Panc1 (cell line): ENCODE results near the gene COL11A2. TPM values are rescaled to one million over a fixed set of nuclear protein-coding genes. Genes with fewer than 3 reads are reported as not detected.

Experiments used
- ATAC-seq: fragments of 200-7000 bp; cut with Tn5 transposase; 2 replicates; pipeline ENCODE4 v1.9.1; 2020; ENCODE audit warnings: mild to moderate bottlenecking, moderate library complexity
- BruUV-seq: library from RNA; stranded (reverse); fragments of 400-500 nt; replicated peaks from 2 replicates; lab custom pipeline; 2021; lab: Mats Ljungman, UMichigan
- CTCF ChIA-PET: fragments of 300-600 bp; sonication (Branson Sonifier 250); formaldehyde crosslinking; loops from one replicate; lab custom pipeline; 2022; ENCODE audit warnings: antibody characterized with exemption; lab: Charles Lee
- POLR2A ChIA-PET: fragments of 300-600 bp; sonication (Branson Sonifier 250); formaldehyde crosslinking; loops from one replicate; lab custom pipeline; 2022; ENCODE audit warnings: antibody characterized with exemption; lab: Charles Lee
- DNase-seq: peaks from one replicate; pipeline ENCODE4 v3.0.0-alpha.2; 2010; ENCODE audit warnings: low read depth, low spot score
- H3K27ac ChIP-seq: 2 replicates; pipeline ENCODE4 v1.5.1; 2011; ENCODE audit warnings: mild to moderate bottlenecking, low read length, inconsistent platforms
- H3K27me3 ChIP-seq: fragments of 200-500 bp; sonication (Bioruptor generic); 2 replicates; pipeline ENCODE4 v1.6.0; 2014; ENCODE audit warnings: low read length, inconsistent platforms; ENCODE audit not compliant: control insufficient read depth, insufficient read depth
- H3K36me3 ChIP-seq: fragments of 200-500 bp; sonication (Bioruptor generic); 2 replicates; pipeline ENCODE4 v1.5.1; 2014; ENCODE audit warnings: inconsistent platforms, mild to moderate bottlenecking, low read length, moderate library complexity; ENCODE audit not compliant: control insufficient read depth, insufficient read depth
- H3K4me1 ChIP-seq: 2 replicates; pipeline ENCODE4 v1.5.1; 2011; ENCODE audit warnings: inconsistent platforms, mild to moderate bottlenecking, low read length, moderate library complexity; ENCODE audit not compliant: control insufficient read depth, insufficient read depth
- H3K4me3 ChIP-seq, 2 experiments: 2 replicates each; pipeline ENCODE4 v1.5.1; 2011 to 2012; ENCODE audit warnings: low read depth in 2 of 2, low read length in 2 of 2, mild to moderate bottlenecking in 2 of 2, inconsistent platforms in 1 of 2, moderate library complexity in 1 of 2
- H3K9me3 ChIP-seq: fragments of 200-500 bp; sonication (Bioruptor generic); 2 replicates; pipeline ENCODE4 v1.5.1; 2014; ENCODE audit warnings: low read depth, mild to moderate bottlenecking, inconsistent platforms, low read length, moderate library complexity; ENCODE audit not compliant: control insufficient read depth, insufficient read depth
- POLR2AphosphoS5 ChIP-seq: IDR thresholded peaks from 2 replicates; pipeline ENCODE4 v1.6.1; 2012; ENCODE audit warnings: mild to moderate bottlenecking, low read depth, low read length, moderate library complexity
- SIN3A ChIP-seq: IDR thresholded peaks from 2 replicates; pipeline ENCODE4 v1.6.1; 2012; ENCODE audit warnings: low read depth, mild to moderate bottlenecking, low read length, moderate library complexity, borderline replicate concordance; ENCODE audit not compliant: insufficient read depth
- TCF7L2 ChIP-seq: IDR thresholded peaks from 2 replicates; pipeline ENCODE4 v1.6.1; 2011; ENCODE audit warnings: mild to moderate bottlenecking, low read depth, low read length, inconsistent platforms
- in situ Hi-C: cut with HindIII; loops from 2 replicates; pipeline ENCODE4 v1.10.0; 2016; ENCODE audit warnings: low sequenced_read_pairs, low pct_unique_long_range_greater_than_20kb
- intact Hi-C: fragments of 100-400 bp; cut with micrococcal nuclease; formaldehyde crosslinking; loops from one replicate; pipeline ENCODE4 v1.10.0; 2022; ENCODE audit not compliant: unreplicated experiment
- total RNA-seq: library from RNA; stranded (reverse); gene quantifications from one replicate; pipeline ENCODE4 v1.2.1, GENCODE V29; 2021; ENCODE audit not compliant: unreplicated experiment
- TF ChIP-seq, protein P1 (sequence below): fragments of 450-650 bp; IDR thresholded peaks from 2 replicates; pipeline ENCODE4 v1.5.1; 2017; ENCODE audit warnings: mild to moderate bottlenecking

The COL11A2 gene
- total RNA-seq, 1 experiment from 2014 or later, result 0.57 TPM

DNA sequence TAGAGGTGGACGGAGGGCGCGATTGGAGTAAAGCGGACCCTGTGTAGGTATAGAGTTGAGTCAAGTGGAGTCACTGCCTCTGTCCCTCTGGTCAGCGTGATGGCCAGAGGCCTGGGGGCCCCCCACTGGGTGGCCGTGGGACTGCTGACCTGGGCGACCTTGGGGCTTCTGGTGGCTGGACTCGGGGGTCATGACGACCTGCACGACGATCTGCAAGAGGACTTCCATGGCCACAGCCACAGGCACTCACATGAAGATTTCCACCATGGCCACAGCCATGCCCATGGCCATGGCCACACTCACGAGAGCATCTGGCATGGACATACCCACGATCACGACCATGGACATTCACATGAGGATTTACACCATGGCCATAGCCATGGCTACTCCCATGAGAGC is 8.9 kb upstream of the COL11A2 start:
- ATAC-seq, result no peak
- H3K4me3 ChIP-seq, result peak overlapping the region; percentile 68 to 100
- in situ Hi-C loops, result no loop called here

DNA sequence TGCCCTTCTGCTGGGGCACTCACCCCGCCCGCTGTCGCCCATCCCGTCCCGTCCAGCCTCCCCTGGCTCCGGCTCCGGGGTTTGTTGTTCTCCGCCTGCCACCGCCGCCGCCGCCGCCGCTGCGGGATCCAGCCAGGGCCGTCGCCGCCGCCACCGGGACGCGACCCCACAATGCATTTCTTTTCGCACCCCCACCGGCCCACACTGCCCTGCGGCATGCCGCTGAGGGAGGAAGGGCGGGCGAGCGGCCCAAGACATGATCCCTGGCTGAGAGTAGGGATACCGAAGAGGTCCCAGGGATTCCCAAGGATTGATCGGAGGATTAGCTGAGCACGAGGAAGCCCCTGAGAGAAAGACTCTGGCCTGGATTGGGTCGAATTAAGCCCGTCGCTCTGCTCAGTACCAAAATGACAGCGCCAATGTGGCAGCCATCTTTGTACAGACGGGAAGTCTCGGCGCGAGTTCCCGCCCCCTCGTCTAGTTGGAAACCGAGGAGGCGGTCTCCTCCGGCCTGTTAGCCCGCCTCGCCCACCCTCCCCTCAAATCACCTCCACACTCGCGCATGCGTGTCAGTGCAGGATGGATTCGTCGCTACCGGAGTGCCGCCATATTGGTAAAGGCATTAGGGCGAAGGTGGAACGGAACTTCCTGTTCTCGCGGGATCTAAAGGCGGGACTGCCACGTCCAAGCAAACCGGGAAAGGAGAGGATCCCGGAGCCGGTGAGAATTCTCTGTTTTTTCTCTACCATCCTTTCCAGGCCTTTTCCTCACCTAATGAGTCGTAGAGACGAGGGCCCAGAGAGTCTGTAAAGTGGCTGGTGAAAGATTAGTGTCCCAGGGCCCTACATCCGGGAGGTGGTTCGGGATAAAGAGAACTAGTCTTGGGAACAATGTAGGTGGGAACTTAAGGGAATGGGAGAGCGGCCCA is 8.2 kb upstream of the COL11A2 start, which contains the start of the genes RXRB and SLC39A7:
RXRB (minus strand) TSS at position 447 of the 928 bp plus-strand sequence; CDS start at position 258, 189 bp downstream.
SLC39A7 (plus strand) TSS at position 649 of the 928 bp plus-strand sequence. CDS start 379 bp downstream, outside the sequence.
- peak; percentile 97 for DNase-seq
- no peaks in the 10 kb centered on the region for H3K27me3 ChIP-seq
- POLR2A ChIA-PET, result interaction anchor here (0.7 kb wide), 3 partner anchors 41 to 182 kb away, joined by 8 to 15 read pairs (median 11); no protein-coding TSS in a partner anchor
- BruUV-seq, result no TSS peak
- in situ Hi-C loops (no loop called here), intact Hi-C loops (no loop called here)
- no peaks in the 10 kb centered on the region for H3K9me3 ChIP-seq
- H3K4me3 ChIP-seq, result peak within 1 kb of the TSS; percentile 68 to 100
- CTCF ChIA-PET, result interaction anchor here (0.7 kb wide), 1 partner anchor 287 kb away, joined by 4 read pairs; no protein-coding TSS in a partner anchor
- peak; percentile 78 for ATAC-seq
- peaks cover 19% of the 10 kb centered on the region for H3K36me3 ChIP-seq
- peak within 1 kb of the TSS; percentile 93 for H3K27ac ChIP-seq
- peaks cover 37% of the 10 kb centered on the region for H3K4me1 ChIP-seq
- TF ChIP-seq POLR2AphosphoS5 (peak; percentile 90), TCF7L2 (no peak), SIN3A (peak; percentile 57; the same call in 1 of the 2 replicates)
- TF ChIP-seq, protein P1, sequence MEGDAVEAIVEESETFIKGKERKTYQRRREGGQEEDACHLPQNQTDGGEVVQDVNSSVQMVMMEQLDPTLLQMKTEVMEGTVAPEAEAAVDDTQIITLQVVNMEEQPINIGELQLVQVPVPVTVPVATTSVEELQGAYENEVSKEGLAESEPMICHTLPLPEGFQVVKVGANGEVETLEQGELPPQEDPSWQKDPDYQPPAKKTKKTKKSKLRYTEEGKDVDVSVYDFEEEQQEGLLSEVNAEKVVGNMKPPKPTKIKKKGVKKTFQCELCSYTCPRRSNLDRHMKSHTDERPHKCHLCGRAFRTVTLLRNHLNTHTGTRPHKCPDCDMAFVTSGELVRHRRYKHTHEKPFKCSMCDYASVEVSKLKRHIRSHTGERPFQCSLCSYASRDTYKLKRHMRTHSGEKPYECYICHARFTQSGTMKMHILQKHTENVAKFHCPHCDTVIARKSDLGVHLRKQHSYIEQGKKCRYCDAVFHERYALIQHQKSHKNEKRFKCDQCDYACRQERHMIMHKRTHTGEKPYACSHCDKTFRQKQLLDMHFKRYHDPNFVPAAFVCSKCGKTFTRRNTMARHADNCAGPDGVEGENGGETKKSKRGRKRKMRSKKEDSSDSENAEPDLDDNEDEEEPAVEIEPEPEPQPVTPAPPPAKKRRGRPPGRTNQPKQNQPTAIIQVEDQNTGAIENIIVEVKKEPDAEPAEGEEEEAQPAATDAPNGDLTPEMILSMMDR, result no peak

More for the DNA sequence above, 8.9 kb upstream of the COL11A2 start:
- TF ChIP-seq, protein P1, result no peak
- no peak for TF ChIP-seq TCF7L2
- H3K36me3 ChIP-seq, result peaks cover 16% of the 10 kb centered on the region
- H3K27me3 ChIP-seq, result no peaks in the 10 kb centered on the region
- DNase-seq, result no peak
- peak overlapping the region; percentile 93 for H3K27ac ChIP-seq
- POLR2A ChIA-PET, result no interaction called here
- H3K9me3 ChIP-seq, result no peaks in the 10 kb centered on the region
- TSS peak; percentile 96 for BruUV-seq
- CTCF ChIA-PET, result no interaction called here
- intact Hi-C loops, result no loop called here
- peaks cover 44% of the 10 kb centered on the region for H3K4me1 ChIP-seq

DNA sequence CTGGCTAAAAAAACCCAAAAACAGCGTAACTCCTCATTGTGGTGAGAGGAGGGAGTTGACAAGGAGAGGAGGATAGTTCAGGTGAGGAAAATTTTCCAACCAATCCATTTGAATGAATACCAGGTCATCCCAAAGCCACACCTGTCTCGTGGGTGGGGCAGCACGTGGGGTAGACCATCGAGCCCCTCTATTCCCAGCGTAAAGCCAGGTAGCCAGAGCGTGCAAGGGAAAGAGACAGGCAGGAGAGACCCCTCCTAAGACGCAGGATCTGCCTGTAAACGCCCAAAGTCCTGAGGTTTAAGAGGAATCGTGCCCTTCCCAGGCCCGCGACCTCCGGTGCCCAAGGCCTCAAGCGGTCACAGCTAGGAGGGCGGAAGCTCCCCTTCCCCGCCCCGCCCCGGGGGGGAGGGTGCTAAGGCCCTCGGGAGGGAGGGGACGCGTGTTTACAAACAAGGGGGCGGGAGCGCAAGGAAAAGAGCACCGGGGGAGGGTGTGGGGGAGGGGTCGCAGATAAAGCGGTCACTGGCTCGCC is 7.5 kb upstream of the COL11A2 start:
- in situ Hi-C loops, result no loop called here
- Histone ChIP-seq H3K4me3 (peak overlapping the region; percentile 68 to 100), H3K9me3 (no peaks in the 10 kb centered on the region), H3K4me1 (peaks cover 32% of the 10 kb centered on the region), H3K27me3 (no peaks in the 10 kb centered on the region), H3K36me3 (peaks cover 19% of the 10 kb centered on the region), H3K27ac (peak overlapping the region; percentile 93)
- POLR2A ChIA-PET, result interaction anchor here (0.6 to 0.7 kb wide), 4 partner anchors 41 to 182 kb away, joined by 8 to 15 read pairs (median 10); partner anchors contain the start of genes RPS18 and VPS52
- intact Hi-C loops, result no loop called here
- TSS peak; percentile 52 for BruUV-seq
- no peak for DNase-seq
- TF ChIP-seq SIN3A, result peak; percentile 88; the same call in 1 of the 2 replicates
- no peak for TF ChIP-seq TCF7L2
- ATAC-seq, result peak; percentile 61
- CTCF ChIA-PET, result interaction anchor here (0.7 kb wide), 1 partner anchor 287 kb away, joined by 4 read pairs; no protein-coding TSS in a partner anchor
